Upper lobe of right lung (tissue), 1 donor: ENCODE measurements around the gene RHOBTB3. TPM values are rescaled to one million over a fixed set of nuclear protein-coding genes. Genes with fewer than 3 reads are reported as not detected.

ENCODE experiments used
- ATAC-seq: fragments of 200-7000 bp; cut with Tn5 transposase; one replicate; pipeline ENCODE4 v1.9.1; 2020; ENCODE audit warnings: mild to moderate bottlenecking, moderate library complexity
- DNase-seq: peaks from one replicate; pipeline ENCODE4 v3.0.0-alpha.2; 2020
- H3K27ac ChIP-seq: fragments of 200-600 bp; one replicate; pipeline ENCODE4 v1.8.0; 2022
- H3K27me3 ChIP-seq: fragments of 200-600 bp; one replicate; pipeline ENCODE4 v1.8.0; 2022; ENCODE audit warnings: mild to moderate bottlenecking
- H3K36me3 ChIP-seq: fragments of 200-600 bp; one replicate; pipeline ENCODE4 v1.8.0; 2022
- H3K4me1 ChIP-seq: fragments of 200-600 bp; one replicate; pipeline ENCODE4 v1.8.0; 2022
- H3K4me3 ChIP-seq: fragments of 200-600 bp; one replicate; pipeline ENCODE4 v1.8.0; 2022; ENCODE audit warnings: mild to moderate bottlenecking
- H3K9me3 ChIP-seq: fragments of 200-600 bp; one replicate; pipeline ENCODE4 v1.8.0; 2022
- CTCF ChIP-seq: fragments of 200-600 bp; IDR thresholded peaks from one replicate; pipeline ENCODE4 v1.8.0; 2022; ENCODE audit warnings: antibody characterized with exemption
- intact Hi-C: fragments of 100-400 bp; cut with DNase I; formaldehyde crosslinking; loops from one replicate; pipeline ENCODE4 v1.11.0; 2022
- total RNA-seq: library from RNA; stranded (reverse); fragmentation: NEBNext Ultra II Directional; extraction: Animal tissue kit (Norgen Biotek cat#: 25700); gene quantifications from one replicate; pipeline ENCODE4 v1.2.1, GENCODE V29; 2021
- donor health status: DM: no; HTN: yes; CAD: no; lungs with severe emphysema.

RHOBTB3 gene
- total RNA-seq, 1 donor from 2014 or later, result 54.2 TPM

GRCh38 chr5:95838001-95838520 lies 106.9 kb downstream of the RHOBTB3 start:
- no peak overlapping the region for H3K27ac ChIP-seq
- no peak for ATAC-seq
- H3K36me3 ChIP-seq, result no peaks in the 10 kb centered on the region
- no peaks in the 10 kb centered on the region for H3K9me3 ChIP-seq
- intact Hi-C loops, result no loop called here
- H3K4me1 ChIP-seq, result peaks cover 33% of the 10 kb centered on the region
- H3K27me3 ChIP-seq, result no peaks in the 10 kb centered on the region
- H3K4me3 ChIP-seq, result no peak overlapping the region
- no peak for DNase-seq
- no peak for TF ChIP-seq CTCF

- H3K27me3 ChIP-seq, result no peaks in the 10 kb centered on the region
- intact Hi-C loops, result no loop called here
- H3K9me3 ChIP-seq, result no peaks in the 10 kb centered on the region
- no peaks in the 10 kb centered on the region for H3K36me3 ChIP-seq
- no peak overlapping the region for H3K27ac ChIP-seq
- DNase-seq (no peak), ATAC-seq (no peak)
- no peak overlapping the region for H3K4me3 ChIP-seq
- no peak for TF ChIP-seq CTCF
- H3K4me1 ChIP-seq, result peaks cover 38% of the 10 kb centered on the region
These were observed 107.4 kb downstream of the RHOBTB3 start for GRCh38 chr5:95838556-95838955.

- DNase-seq, result no peak
- Histone ChIP-seq H3K27ac (no peak overlapping the region), H3K4me1 (peaks cover 44% of the 10 kb centered on the region), H3K4me3 (no peak overlapping the region), H3K36me3 (no peaks in the 10 kb centered on the region), H3K9me3 (no peaks in the 10 kb centered on the region), H3K27me3 (no peaks in the 10 kb centered on the region)
- no peak for TF ChIP-seq CTCF
- intact Hi-C loops, result loop anchor here (10.0 kb wide), 1 partner anchor 195 kb away; the partner anchor contains the start of gene RFESD
- no peak for ATAC-seq
These were observed 108.5 kb downstream of the RHOBTB3 start for GRCh38 chr5:95839658-95840057.

- Histone ChIP-seq H3K4me3 (no peak overlapping the region), H3K27me3 (no peaks in the 10 kb centered on the region), H3K9me3 (no peaks in the 10 kb centered on the region), H3K36me3 (no peaks in the 10 kb centered on the region), H3K27ac (peak overlapping the region; percentile 81), H3K4me1 (peaks cover 37% of the 10 kb centered on the region)
- TF ChIP-seq CTCF, result no peak
- intact Hi-C loops, result loop anchor here (10.0 kb wide), 1 partner anchor 196 kb away; the partner anchor contains the start of gene RFESD
- DNase-seq, result no peak
- no peak for ATAC-seq
These were observed 110.0 kb downstream of the RHOBTB3 start for GRCh38 chr5:95840956-95841705.

- DNase-seq, result no peak
- H3K4me1 ChIP-seq, result peaks cover 28% of the 10 kb centered on the region
These were observed 111.0 kb downstream of the RHOBTB3 start for GRCh38 chr5:95841914-95842812.

More at GRCh38 chr5:95841914-95842812, 111.0 kb downstream of the RHOBTB3 start:
- Histone ChIP-seq H3K27ac (peak overlapping the region; percentile 81), H3K36me3 (no peaks in the 10 kb centered on the region), H3K27me3 (no peaks in the 10 kb centered on the region), H3K4me3 (no peak overlapping the region), H3K9me3 (no peaks in the 10 kb centered on the region)
- peak; percentile 70 for ATAC-seq
- no peak for TF ChIP-seq CTCF
- intact Hi-C loops, result loop anchor here (10.0 kb wide), 1 partner anchor 197 kb away; the partner anchor contains the start of gene RFESD
